BJ (cell line): ENCODE measurements around the gene PTPRM. TPM values are rescaled to one million over a fixed set of nuclear protein-coding genes. Genes with fewer than 3 reads are reported as not detected.

ENCODE experiments used
- CTCF ChIA-PET: fragments of 350-600 bp; formaldehyde crosslinking; extraction: SDS; loops from one replicate; lab custom pipeline; 2021; ENCODE audit warnings: antibody characterized with exemption, inconsistent platforms; lab: Yijun Ruan, JAX
- POLR2A ChIA-PET: fragments of 300-600 bp; sonication (Branson Sonifier 250); formaldehyde crosslinking; extraction: SDS; loops from one replicate; lab custom pipeline; 2021; ENCODE audit warnings: antibody characterized with exemption; lab: Charles Lee
- DNase-seq: peaks from one replicate; pipeline ENCODE4 v3.0.0-alpha.2; 2011; ENCODE audit warnings: low read depth
- H3K27me3 ChIP-seq: 2 replicates; pipeline ENCODE4 v1.6.0; 2011; ENCODE audit warnings: low read length; ENCODE audit not compliant: control insufficient read depth, insufficient read depth
- H3K36me3 ChIP-seq: 2 replicates; pipeline ENCODE4 v1.5.1; 2011; ENCODE audit warnings: low read length; ENCODE audit not compliant: control insufficient read depth, insufficient read depth
- H3K4me3 ChIP-seq: 2 replicates; pipeline ENCODE4 v1.5.1; 2011; ENCODE audit warnings: low read depth, mild to moderate bottlenecking, control low read depth, low read length
- polyA plus RNA-seq: library from polyadenylated mRNA; depleted of rRNA; stranded (reverse); fragments of >200 nt; gene quantifications from 2 replicates; pipeline ENCODE4 v1.2.3, GENCODE V29; 2011
- TF ChIP-seq, protein P1 (sequence below): IDR thresholded peaks from 2 replicates; pipeline ENCODE4 v1.5.1; 2011; ENCODE audit warnings: low read depth, mild to moderate bottlenecking, control low read depth, inconsistent platforms, low read length, moderate library complexity; ENCODE audit not compliant: insufficient read depth

Gene PTPRM
- polyA plus RNA-seq, 1 experiment, result 149 TPM

DNA sequence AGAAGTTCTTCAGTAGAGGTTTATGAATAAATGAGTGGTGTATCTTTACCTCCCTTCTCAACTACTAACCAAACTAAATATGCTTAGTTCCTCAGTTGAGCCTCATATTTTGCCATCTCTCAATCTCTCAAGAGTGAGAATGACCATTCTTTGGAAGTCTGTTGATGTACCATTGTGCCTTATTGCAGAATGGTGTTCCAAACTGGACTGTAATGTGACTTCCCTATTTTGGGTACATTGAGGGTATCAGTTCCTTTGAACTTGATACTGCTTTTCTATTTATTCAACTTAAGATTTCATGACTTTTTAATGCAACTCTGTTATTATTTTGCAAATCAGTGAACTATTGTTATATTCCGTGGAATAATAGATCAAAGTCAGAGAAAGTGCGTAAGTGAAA lies 159.4 kb downstream of the PTPRM start:
- ChIA-PET POLR2A (interaction anchor here (0.6 kb wide), 1 partner anchor 159 kb away, joined by 5 read pairs; the partner anchor contains the start of gene PTPRM), CTCF (no interaction called here)
- 0 out of 2 replicates have a peak, but pooled peaks cover 1% of the 10 kb centered on the region for H3K36me3 ChIP-seq
- H3K4me3 ChIP-seq, result no peak overlapping the region
- H3K27me3 ChIP-seq, result no peaks in the 10 kb centered on the region
- DNase-seq, result no peak
- TF ChIP-seq, protein P1, sequence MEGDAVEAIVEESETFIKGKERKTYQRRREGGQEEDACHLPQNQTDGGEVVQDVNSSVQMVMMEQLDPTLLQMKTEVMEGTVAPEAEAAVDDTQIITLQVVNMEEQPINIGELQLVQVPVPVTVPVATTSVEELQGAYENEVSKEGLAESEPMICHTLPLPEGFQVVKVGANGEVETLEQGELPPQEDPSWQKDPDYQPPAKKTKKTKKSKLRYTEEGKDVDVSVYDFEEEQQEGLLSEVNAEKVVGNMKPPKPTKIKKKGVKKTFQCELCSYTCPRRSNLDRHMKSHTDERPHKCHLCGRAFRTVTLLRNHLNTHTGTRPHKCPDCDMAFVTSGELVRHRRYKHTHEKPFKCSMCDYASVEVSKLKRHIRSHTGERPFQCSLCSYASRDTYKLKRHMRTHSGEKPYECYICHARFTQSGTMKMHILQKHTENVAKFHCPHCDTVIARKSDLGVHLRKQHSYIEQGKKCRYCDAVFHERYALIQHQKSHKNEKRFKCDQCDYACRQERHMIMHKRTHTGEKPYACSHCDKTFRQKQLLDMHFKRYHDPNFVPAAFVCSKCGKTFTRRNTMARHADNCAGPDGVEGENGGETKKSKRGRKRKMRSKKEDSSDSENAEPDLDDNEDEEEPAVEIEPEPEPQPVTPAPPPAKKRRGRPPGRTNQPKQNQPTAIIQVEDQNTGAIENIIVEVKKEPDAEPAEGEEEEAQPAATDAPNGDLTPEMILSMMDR, result no peak

DNA sequence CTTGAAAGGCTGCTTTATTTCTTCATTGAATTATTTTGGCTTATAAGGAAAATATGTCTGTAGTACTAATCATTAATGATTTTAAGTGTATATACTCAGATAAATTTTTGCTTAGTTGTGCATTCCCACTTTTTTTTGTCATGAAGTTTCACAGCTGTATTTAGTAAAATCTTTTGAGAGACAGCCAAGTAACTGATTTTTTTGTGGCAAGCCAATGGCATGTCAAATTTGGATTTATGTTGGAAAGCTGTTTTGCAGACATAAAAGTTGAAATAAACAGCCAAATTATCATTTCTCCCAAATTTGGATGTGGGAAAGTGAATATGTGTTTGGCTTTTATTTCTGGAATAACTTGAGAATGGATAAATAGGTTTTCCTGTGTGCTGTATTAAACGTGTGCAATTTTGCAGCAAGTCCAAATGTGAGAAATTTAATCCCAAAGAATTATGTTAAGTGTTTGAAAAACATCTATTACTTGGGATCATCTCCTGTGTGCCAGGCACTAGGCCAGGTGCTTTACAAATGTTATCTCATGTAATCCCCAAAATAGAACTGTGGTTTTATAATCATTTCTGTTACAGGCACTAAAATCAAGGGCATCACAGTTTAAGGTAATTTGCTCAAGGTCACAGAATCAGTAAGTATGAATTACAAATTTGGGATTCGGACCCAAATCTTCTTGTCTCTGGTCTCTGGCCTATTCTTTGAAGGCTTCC lies 160.4 kb downstream of the PTPRM start:
- no peak for DNase-seq
- Histone ChIP-seq H3K36me3 (0 out of 2 replicates have a peak, but pooled peaks cover 1% of the 10 kb centered on the region), H3K27me3 (no peaks in the 10 kb centered on the region), H3K4me3 (no peak overlapping the region)
- POLR2A ChIA-PET, result interaction anchor here (0.6 kb wide), 1 partner anchor 160 kb away, joined by 5 read pairs; the partner anchor contains the start of gene PTPRM
- TF ChIP-seq, protein P1, result no peak
- CTCF ChIA-PET, result interaction anchor here (0.7 kb wide), 1 partner anchor 53 kb away, joined by 3 read pairs; no protein-coding TSS in a partner anchor

DNA sequence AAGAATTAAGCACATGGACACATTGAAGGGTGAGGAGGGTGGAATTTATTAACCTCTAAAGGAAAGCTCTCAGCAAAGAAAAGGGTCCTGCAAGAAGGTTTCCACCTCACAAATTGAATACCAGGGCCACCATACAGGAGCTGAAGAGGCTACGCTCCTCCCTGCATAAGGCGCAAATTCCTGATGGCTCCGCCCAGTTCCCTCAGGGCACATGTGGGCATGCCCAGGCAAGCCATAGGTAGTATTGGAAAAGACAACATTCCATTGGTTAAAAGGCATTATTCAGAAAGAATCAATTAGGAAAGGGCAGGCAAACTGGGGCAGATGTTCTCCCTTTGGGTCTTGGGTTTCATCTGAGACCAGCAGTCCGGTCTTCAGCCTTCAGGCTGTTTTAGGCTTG lies 161.2 kb downstream of the PTPRM start:
- no peak for DNase-seq
- Histone ChIP-seq H3K4me3 (no peak overlapping the region), H3K27me3 (no peaks in the 10 kb centered on the region), H3K36me3 (0 out of 2 replicates have a peak, but pooled peaks cover 1% of the 10 kb centered on the region)
- TF ChIP-seq, protein P1, result no peak
- ChIA-PET CTCF (no interaction called here), POLR2A (no interaction called here)

DNA sequence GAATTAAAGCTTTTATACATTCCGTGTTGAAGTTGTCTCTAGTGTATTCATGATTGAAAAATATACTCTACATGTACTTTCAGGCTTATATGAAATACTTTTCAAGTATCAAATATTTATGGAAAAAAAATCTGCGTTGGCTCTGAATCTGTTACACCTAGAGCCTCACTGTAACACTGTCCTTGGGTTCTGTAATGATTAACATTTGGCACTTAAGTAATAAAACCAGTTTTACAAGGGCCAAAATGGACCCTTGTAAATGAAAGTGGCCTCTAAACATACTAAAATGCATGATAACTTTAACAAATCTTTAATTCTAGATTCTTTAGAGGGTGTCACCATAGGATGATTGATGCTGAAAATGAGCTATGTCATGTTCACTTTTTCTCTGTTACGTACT lies 162.8 kb downstream of the PTPRM start:
- no peaks in the 10 kb centered on the region for H3K27me3 ChIP-seq
- TF ChIP-seq, protein P1, result no peak
- 0 out of 2 replicates have a peak, but pooled peaks cover 1% of the 10 kb centered on the region for H3K36me3 ChIP-seq
- ChIA-PET POLR2A (no interaction called here), CTCF (no interaction called here)
- no peak overlapping the region for H3K4me3 ChIP-seq
- no peak for DNase-seq

DNA sequence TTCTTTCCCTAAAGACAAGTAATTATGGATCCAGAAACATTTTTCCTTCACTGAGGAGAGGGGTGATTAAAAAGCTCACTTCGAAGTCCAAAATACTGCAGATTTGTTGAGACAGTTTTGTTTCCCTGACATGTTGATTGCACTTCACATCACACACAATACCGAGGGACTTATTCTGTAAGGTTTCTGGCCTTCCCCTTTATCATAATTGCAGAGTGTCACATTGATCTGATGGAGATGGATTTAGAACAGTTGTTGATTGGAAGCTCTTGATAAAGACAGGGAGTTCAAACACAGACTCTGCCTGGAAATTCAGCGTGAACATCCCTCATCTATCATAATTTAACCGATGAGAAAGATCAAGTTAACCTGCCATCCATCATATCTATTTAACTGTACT lies 163.6 kb downstream of the PTPRM start:
- Histone ChIP-seq H3K36me3 (0 out of 2 replicates have a peak, but pooled peaks cover 1% of the 10 kb centered on the region), H3K4me3 (no peak overlapping the region), H3K27me3 (no peaks in the 10 kb centered on the region)
- ChIA-PET POLR2A (no interaction called here), CTCF (no interaction called here)
- no peak for DNase-seq
- TF ChIP-seq, protein P1, result no peak
